SK-N-MC (cell line): ENCODE results near the gene PAGR1.
A peak's percentile ranks its signal among the peaks of the same experiment; 100 is the strongest.

Experiments
- DNase-seq: peaks from one replicate; pipeline ENCODE4 v3.0.0-alpha.2; 2011; ENCODE audit warnings: low read depth, low spot score
- H3K27ac ChIP-seq: fragments of 200-600 bp; sonication (generic); 2 replicates; pipeline ENCODE4 v1.5.1; 2016; ENCODE audit warnings: mixed run types
- H3K36me3 ChIP-seq: fragments of 200-600 bp; sonication (generic); 2 replicates; pipeline ENCODE4 v1.6.1; 2017; ENCODE audit warnings: antibody characterized with exemption, low read length, mixed read lengths; ENCODE audit not compliant: insufficient read depth
- H3K4me3 ChIP-seq: fragments of 200-600 bp; sonication (generic); 2 replicates; pipeline ENCODE4 v1.5.1; 2016
- H3K9ac ChIP-seq: fragments of 200-600 bp; sonication (generic); 2 replicates; pipeline ENCODE4 v1.8.0; 2017; ENCODE audit warnings: mixed run types, mixed read lengths; ENCODE audit not compliant: insufficient read length
- H3K9me3 ChIP-seq: fragments of 200-600 bp; sonication (generic); 2 replicates; pipeline ENCODE4 v1.6.1; 2017; ENCODE audit warnings: low read depth, mild to moderate bottlenecking, antibody characterized with exemption, low read length, moderate library complexity, mixed read lengths
- EZH2 ChIP-seq: fragments of 200-600 bp; sonication (generic); IDR thresholded peaks from one replicate; pipeline ENCODE4 v1.6.1; 2017; ENCODE audit warnings: antibody characterized with exemption
- FOXP2 ChIP-seq: optimal IDR thresholded peaks from 2 replicates; pipeline ENCODE3; 2011; ENCODE audit warnings: mild to moderate bottlenecking, moderate library complexity; ENCODE audit not compliant: insufficient read depth; ENCODE audit errors: extremely low read length, control extremely low read depth
- POLR2AphosphoS5 ChIP-seq: IDR thresholded peaks from 2 replicates; pipeline ENCODE4 v1.6.1; 2012; ENCODE audit warnings: mild to moderate bottlenecking, low read depth, low read length, borderline replicate concordance

PAGR1 gene

DNA sequence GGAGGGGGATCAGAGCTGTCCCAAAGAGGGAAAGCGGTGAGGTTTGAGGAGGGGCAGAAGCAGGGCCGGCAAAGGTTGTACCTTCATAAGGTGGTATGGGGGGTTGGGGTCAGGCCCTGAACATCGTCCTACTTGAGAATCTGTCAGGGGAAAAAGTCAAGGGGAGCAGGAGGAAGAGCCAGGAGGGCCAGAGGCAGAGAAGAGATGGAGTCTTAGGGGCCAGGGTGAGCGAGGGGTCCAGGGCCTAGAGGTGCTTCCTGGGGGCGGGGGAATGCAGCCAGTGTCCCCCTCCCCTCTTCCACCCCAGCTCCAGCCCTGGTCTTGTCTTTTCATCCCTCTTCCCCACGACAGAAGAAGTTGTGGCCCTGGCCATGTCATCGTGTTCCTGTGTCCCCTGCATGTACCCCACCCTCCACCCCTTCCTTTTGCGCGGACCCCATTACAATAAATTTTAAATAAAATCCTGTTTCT is 5.2 kb upstream of the PAGR1 start:
- no peaks in the 10 kb centered on the region for H3K9me3 ChIP-seq
- H3K9ac ChIP-seq, result no peak overlapping the region
- peaks cover 29% of the 10 kb centered on the region for H3K36me3 ChIP-seq
- peak overlapping the region; percentile 49 for H3K27ac ChIP-seq
- H3K4me3 ChIP-seq, result peak overlapping the region; percentile 91
- no peak for TF ChIP-seq FOXP2
- no peak for TF ChIP-seq POLR2AphosphoS5
- TF ChIP-seq EZH2, result no peak
- DNase-seq, result no peak

DNA sequence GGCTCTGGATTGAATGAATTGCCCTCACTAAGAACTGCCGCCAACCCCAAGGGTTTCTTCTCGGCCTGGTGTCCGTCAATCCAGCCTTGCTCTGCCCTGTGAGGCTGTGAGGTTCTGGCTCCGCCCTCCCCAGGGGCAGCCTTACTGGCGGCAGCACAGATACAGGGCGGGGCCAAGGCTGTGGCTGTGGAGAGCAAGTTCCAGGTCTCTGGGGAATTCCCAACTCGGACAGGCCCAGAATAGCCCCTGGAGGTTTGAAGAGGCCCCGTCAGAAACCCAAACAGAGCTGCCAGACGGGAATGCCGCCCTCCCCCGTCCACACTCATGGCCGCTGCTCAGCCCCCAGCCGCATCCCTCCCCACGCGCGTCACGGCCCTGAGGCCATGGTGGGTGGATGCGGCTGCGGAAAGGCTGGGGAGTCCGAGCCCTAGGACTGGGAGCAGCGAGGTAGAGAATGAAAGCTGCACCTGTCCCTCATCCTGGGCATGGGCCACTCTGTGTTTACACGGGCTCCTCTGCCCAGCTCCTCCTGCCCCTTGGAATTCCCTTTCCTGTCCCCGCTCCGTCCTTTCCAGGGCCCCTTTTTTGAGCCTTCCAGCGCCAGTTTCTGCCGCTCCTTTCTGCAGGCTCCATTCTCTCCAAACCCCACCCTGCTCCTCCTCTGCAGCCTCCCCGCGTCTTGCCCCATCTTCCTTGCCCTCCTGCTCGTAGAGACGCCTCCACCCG is 4.6 kb upstream of the PAGR1 start:
- Histone ChIP-seq H3K27ac (peak overlapping the region; percentile 49; the same call in 1 of the 2 replicates), H3K9me3 (no peaks in the 10 kb centered on the region), H3K36me3 (peaks cover 29% of the 10 kb centered on the region), H3K9ac (no peak overlapping the region), H3K4me3 (peak overlapping the region; percentile 91)
- no peak for DNase-seq
- no peak for TF ChIP-seq EZH2
- peak; percentile 73 for TF ChIP-seq POLR2AphosphoS5

DNA sequence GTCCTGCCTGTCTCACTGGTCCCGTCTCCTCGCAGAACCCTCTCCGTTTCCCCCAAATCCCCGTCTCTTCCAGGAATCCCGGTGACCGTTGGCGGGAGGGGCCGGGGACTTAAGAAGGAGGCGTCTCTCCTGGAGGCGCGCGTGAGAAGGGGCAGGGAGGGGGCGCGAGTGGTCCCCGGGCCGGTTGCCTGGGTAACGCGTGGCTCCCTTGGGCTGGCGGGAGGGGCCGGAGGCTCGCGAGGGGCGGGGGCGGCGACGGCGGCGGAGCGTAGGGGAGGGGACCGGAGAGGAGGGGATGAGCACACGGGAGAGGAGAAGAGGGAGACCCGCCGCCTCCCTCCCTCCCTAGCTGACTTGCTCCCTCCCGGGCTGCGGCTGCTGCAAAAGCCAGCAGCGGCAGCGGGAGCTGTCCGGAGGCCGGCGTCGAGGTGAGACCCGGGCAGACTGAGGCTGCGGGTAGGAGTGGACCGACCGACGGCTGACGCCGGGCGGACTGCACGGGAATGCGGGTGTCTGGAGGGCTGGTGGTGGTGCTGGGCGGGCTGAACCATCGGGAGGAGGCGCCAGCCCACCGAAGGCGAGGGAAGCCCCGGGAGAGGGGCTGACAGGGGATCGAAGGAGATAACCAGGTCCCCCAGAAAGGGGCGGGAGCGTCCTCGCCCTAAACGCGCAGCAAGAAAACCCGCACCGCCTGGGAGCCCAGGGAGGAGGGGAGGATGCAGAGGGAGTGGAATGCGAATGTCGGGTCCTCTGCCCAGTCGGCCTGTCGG is 3.9 kb upstream of the PAGR1 start, which contains the start of gene PRRT2:
Gene PRRT2 (plus strand): TSS at position 298 of the 770 bp plus-strand sequence. CDS start 862 bp downstream, outside the sequence.
- no peak for DNase-seq
- Histone ChIP-seq H3K27ac (peak within 1 kb of the TSS; percentile 49; the same call in 1 of the 2 replicates), H3K4me3 (peak within 1 kb of the TSS; percentile 91), H3K9ac (no peak within 1 kb of the TSS), H3K9me3 (no peaks in the 10 kb centered on the region), H3K36me3 (peaks cover 29% of the 10 kb centered on the region)
- TF ChIP-seq FOXP2, result no peak
- no peak for TF ChIP-seq EZH2
- TF ChIP-seq POLR2AphosphoS5, result no peak; the same call in 1 of the 2 replicates

DNA sequence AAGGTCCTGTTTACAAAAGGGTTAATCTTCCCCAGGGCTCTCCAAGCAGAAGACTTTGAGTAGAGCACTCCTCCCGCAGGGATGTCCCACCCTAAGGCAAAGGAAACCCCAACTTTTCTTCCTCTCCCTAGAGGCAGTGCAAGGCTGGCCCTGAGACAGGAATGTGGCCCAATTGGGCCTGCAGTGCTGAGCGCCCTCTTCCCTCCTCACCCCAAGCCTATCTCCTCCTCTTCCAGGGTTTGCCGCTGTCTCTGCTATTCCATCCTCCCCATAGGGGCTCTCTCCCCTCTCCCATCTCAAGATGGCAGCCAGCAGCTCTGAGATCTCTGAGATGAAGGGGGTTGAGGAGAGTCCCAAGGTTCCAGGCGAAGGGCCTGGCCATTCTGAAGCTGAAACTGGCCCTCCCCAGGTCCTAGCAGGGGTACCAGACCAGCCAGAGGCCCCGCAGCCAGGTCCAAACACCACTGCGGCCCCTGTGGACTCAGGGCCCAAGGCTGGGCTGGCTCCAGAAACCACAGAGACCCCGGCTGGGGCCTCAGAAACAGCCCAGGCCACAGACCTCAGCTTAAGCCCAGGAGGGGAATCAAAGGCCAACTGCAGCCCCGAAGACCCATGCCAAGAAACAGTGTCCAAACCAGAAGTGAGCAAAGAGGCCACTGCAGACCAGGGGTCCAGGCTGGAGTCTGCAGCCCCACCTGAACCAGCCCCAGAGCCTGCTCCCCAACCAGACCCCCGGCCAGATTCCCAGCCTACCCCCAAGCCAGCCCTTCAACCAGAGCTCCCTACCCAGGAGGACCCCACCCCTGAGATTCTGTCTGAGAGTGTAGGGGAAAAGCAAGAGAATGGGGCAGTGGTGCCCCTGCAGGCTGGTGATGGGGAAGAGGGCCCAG is 3.0 kb upstream of the PAGR1 start:
- H3K27ac ChIP-seq, result no peak overlapping the region
- H3K9me3 ChIP-seq, result no peaks in the 10 kb centered on the region
- TF ChIP-seq POLR2AphosphoS5, result no peak
- no peak for TF ChIP-seq FOXP2
- TF ChIP-seq EZH2, result no peak
- no peak for DNase-seq
- H3K9ac ChIP-seq, result no peak overlapping the region
- H3K36me3 ChIP-seq, result peaks cover 27% of the 10 kb centered on the region
- peak overlapping the region; percentile 91 for H3K4me3 ChIP-seq

DNA sequence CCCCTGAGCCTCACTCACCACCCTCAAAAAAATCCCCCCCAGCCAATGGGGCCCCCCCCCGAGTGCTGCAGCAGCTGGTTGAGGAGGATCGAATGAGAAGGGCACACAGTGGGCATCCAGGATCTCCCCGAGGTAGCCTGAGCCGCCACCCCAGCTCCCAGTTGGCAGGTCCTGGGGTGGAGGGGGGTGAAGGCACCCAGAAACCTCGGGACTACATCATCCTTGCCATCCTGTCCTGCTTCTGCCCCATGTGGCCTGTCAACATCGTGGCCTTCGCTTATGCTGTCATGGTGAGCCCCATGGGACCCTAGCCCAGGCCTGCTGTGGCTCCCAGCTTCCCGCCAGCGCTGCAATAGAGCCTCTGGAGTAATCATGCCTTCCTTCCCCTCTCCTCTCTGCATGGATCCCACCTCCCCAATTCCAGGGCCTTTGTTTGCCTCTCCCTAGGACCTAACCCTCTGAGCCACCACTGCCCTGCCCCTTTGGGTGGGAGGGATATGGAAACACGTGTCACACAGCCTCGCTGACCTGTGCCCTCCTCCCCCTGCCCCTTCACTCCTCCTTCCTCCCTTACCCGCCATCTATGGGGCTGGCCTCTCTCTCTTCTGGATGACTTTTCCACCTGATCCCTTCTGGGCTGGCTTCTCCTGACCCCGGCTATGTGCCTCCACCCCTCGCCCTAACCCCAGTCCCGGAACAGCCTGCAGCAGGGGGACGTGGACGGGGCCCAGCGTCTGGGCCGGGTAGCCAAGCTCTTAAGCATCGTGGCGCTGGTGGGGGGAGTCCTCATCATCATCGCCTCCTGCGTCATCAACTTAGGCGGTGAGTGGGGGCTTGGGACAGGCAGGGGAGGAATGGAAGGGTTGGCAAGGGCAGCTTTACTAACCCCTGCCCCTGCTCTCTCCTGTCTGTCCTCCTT is 2.0 kb upstream of the PAGR1 start:
- no peaks in the 10 kb centered on the region for H3K9me3 ChIP-seq
- TF ChIP-seq POLR2AphosphoS5 (no peak), EZH2 (no peak), FOXP2 (no peak)
- no peak overlapping the region for H3K4me3 ChIP-seq
- H3K9ac ChIP-seq, result no peak overlapping the region
- H3K36me3 ChIP-seq, result peaks cover 28% of the 10 kb centered on the region
- H3K27ac ChIP-seq, result no peak overlapping the region; the same call in 1 of the 2 replicates
- no peak for DNase-seq

- H3K27ac ChIP-seq, result peak overlapping the region; percentile 96; the same call in 1 of the 2 replicates
- no peak for TF ChIP-seq EZH2
- DNase-seq, result no peak
These were observed 1.4 kb upstream of the PAGR1 start for GRCh38 chr16:29814592-29814991.

DNA sequence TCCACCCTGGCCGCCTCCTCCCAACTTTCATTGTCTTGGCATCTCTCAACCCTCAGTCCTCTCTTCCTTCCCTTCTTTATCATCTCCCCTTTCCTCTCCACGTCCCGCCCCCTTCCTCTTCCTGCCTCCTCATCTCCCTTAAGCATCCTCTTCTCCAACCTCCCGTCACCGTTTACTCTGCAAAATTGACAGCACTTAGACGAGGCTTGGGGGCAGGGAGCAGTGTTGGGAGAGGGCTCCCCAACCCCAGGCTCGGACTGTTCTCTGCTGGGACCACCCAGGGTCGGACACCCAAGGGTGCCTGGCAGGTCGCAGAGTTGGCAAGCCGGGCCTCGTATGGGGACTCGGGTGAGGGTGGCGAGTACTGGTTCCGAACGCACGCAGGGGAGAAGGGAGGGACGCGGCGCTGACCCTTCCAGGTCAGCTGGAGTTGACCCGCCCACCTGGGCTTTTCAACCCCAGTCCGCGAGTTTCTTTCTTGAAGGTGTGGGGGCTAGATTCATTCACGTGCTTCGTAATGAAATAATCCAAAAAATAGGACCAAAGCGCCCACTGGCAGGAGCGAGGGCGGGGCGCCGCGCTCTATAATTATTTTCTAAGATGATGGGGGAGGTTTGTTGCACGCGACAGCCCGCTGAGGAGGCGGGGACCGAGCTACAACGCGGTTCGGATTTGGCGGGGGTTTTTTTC is 775 bp upstream of the PAGR1 start:
- no peak for DNase-seq
- peak overlapping the region; percentile 91 for H3K4me3 ChIP-seq
- TF ChIP-seq POLR2AphosphoS5 (no peak), EZH2 (no peak), FOXP2 (no peak)
- H3K36me3 ChIP-seq, result peaks cover 28% of the 10 kb centered on the region
- no peaks in the 10 kb centered on the region for H3K9me3 ChIP-seq
- peak overlapping the region; percentile 96 for H3K27ac ChIP-seq
- peak overlapping the region; percentile 87 for H3K9ac ChIP-seq

More at GRCh38 chr16:29814592-29814991, 1.4 kb upstream of the PAGR1 start:
- Histone ChIP-seq H3K9me3 (no peaks in the 10 kb centered on the region), H3K9ac (no peak overlapping the region), H3K4me3 (peak overlapping the region; percentile 91; the same call in 1 of the 2 replicates), H3K36me3 (peaks cover 28% of the 10 kb centered on the region)
